GM18498 (cell line): ENCODE data around the gene MIEF2.

Experiments
- ATAC-seq: cut with Tn5 transposase; IDR thresholded peaks from one replicate; pipeline ENCODE4 v1.9.1; 2021; ENCODE audit warnings: mild to moderate bottlenecking, moderate library complexity; ENCODE audit not compliant: unreplicated experiment

Gene MIEF2

DNA sequence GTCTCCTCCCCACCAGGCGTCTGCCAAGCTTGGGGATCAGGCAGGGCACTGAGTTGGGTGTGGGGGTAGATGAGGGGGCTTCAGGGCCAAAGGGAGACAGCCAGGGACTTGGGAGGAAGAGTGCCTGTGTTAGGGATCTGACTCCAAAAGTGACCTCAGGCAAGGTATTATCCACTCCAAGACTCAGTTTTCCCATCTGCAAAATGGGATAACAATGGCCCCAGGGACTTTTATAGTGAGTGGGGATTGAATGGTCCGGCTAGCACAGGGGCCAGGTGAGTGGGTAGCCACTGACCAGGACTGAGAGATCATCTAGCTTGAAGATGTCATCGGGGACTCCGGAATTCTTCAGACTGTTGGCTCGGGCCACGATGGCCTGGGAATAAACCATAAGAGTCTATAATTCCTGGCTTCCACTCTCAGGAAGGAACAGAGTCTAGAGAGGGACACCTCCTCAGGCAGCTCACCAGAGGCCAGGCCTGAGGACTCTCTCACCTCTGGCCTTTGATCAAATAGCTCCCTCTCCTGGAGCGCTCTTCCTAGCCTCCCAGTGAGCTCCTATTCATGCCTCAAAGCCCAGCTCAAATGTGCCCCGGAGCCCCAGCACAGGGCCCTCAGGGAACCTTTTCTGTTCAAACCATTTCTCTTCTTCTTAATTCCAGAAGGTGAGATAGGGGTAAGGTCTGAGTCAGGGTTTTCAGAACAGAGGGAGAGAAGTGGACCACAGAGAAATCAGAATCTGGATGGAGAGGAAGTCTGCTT, 5.4 kb upstream of the MIEF2 start:
- no peak for ATAC-seq

GRCh38 chr17:18256351-18256750, 4.1 kb upstream of the MIEF2 start:
- no peak for ATAC-seq

DNA sequence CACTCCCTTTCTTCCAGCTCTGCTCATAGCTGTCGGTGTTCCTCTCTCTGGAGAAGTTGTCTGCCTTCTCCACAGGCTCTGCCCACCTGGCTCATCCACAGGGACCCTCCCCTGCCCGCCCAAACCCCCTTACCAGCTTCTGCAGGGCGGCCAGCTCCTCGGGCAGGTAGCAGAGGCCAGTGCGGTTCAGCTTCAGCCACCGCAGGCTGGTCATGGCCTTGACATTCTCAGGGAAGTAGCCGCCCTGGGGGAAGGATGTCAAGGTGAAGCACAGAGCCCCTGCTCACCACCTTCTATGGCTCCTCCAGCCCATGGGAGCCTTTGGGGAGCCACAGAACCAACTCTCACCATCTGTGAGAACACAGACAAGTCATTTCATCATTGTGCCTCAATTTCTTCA, 3.7 kb upstream of the MIEF2 start:
- no peak for ATAC-seq

DNA sequence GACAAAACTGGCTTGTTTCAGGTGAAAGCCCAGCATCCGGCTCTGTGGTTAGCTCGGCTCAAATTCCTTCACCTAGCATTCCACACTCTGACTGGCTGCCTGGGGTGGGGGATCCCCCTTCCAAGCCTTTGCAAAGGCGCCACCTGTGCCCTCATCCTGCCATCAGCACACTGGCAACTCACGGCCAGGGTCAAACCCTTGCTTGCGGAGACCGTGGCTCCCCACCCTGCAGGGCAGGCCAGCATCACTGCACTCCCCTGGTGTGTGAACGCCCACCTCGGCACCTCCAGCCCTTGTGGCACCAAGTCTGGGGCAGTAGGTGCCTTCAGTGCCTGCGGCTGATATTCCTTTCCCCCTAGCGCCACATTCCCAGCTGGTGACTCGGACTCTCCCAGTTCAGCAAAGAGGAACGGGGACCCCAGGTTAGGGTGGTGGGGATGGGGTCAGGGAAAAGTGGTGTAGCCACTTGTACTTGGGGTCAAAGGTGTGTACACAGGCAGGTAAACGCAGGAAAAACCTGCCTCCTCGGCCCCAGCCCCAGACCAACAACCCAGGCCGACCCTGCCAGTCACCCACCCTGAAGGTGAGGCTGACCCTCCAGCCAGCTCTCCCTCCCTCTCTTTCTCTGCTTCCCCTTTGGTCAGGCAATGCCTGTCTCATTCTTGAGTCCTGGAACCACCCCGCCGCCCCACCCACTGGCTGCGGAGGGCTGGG, 3.0 kb upstream of the MIEF2 start:
- ATAC-seq, result peak; percentile 3

DNA sequence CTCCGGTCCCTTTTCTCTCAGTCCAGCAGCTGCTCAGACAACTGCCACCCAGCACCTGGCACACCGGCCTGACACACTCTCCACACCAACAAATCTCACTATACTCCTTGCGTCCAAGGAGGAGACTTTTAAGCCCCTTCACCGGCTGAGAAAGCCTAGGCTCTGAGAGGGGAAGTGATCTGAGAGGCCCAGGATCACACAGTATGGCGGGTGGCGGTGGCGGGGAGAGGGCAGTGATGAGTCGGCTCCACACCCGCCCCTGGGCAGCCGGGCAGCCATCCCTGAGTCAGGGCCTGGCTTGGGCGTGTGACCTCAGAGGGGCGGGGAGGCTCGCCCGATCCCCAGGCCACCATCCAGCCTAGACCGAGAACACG, 2.5 kb upstream of the MIEF2 start:
- peak; percentile 30 for ATAC-seq

DNA sequence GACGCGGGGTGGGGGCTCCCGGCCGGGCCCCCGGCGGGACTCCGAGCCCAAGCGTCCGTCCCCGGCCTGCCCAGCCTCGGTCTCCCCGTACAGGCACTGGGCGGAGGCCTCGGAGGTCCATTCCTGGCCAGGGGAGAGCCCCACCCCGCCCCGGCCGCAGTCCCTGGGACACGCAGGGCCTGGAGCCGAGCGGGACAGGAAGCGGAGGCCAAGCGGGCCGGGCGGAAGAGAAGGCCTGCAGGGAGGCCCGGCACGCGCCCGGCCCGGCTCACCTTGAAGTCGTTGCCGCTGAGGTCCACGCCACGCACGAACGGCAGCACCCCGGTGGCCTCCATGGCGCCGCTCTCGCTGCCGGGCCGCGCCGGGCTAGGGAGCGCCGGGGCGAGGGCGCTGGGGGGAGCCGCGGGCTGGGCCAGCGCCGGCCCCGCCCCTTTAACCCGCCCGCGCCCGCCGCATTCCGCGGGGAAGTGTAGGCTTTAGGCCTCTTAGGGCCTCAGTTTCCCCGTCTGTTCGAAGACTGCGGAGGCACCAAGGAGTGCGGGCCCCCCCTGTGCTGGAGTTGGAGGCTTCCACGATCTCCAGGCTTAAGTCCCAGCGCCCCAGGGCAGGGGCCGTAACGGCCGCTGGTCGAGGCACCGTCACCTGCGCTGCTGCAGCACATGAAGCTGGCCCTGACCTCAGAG, 2.0 kb upstream of the MIEF2 start, which contains the start of gene FLII:
FLII (minus strand) TSS at position 383 of the 683 bp plus-strand sequence; CDS start at position 335, 48 bp downstream.
- ATAC-seq, result peak; percentile 42

GRCh38 chr17:18259621-18260331, 686 bp upstream of the MIEF2 start:
- ATAC-seq, result no peak

DNA sequence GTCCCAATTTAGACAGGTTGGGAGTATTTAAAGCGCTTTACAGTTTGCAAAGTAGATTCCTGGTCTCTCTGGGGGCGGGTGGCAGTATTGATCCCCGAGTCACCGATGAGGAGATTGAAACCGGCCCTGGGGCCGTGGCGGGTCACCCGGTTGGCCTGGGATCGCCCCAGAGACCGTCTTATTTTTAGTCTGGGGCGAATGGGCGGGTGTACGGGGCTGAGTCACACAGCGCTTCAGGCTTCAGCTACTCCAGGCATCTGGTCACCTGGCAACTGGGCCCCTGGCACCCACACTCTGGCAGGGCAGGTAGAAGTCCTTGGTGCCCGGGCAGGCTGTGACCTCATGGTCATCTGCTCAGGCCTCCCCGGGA, 669 bp downstream of the MIEF2 start:
- peak; percentile 9 for ATAC-seq

GRCh38 chr17:18261659-18262058, 1.2 kb downstream of the MIEF2 start:
- no peak for ATAC-seq

- no peak for ATAC-seq
These were observed 1.6 kb downstream of the MIEF2 start for GRCh38 chr17:18262111-18262510.

DNA sequence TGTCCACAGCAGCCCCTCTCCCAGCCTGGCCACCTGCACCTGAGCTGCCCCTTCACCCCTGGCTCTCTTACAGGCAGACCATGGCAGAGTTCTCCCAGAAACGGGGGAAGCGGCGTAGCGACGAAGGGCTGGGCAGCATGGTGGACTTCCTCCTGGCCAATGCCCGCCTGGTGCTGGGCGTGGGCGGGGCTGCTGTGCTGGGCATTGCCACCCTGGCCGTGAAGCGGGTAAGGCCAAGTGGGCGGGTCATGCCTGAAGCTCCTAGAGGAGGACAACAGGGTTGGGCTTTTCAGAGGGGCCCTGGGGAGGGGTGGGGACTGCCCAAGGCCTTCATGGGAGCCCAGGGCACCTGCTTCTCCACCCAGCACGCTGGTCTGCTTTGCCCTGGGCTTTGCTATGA, 2.2 kb downstream of the MIEF2 start:
- no peak for ATAC-seq

DNA sequence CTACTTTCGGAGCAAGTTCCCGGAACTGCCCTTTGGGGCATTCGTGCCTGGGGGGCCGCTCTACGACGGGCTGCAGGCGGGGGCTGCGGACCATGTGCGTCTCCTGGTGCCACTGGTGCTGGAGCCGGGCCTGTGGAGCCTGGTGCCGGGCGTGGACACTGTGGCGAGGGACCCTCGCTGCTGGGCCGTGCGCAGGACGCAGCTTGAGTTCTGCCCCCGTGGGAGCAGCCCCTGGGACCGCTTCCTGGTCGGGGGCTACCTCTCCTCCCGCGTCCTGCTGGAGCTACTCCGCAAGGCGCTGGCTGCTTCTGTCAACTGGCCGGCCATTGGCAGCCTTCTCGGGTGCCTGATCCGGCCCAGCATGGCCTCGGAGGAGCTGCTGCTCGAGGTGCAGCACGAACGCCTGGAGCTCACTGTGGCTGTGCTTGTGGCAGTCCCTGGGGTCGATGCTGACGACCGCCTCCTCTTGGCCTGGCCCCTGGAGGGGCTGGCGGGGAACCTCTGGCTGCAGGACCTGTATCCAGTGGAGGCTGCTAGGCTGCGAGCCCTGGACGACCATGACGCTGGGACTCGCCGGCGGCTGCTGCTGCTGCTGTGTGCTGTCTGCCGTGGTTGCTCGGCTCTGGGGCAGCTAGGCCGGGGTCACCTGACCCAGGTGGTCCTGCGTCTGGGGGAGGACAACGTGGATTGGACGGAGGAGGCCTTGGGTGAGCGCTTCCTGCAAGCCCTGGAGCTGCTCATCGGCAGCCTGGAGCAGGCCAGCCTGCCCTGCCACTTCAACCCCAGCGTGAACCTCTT, 3.6 kb downstream of the MIEF2 start:
- ATAC-seq, result no peak

GRCh38 chr17:18267366-18267765, 6.9 kb downstream of the MIEF2 start:
- no peak for ATAC-seq

DNA sequence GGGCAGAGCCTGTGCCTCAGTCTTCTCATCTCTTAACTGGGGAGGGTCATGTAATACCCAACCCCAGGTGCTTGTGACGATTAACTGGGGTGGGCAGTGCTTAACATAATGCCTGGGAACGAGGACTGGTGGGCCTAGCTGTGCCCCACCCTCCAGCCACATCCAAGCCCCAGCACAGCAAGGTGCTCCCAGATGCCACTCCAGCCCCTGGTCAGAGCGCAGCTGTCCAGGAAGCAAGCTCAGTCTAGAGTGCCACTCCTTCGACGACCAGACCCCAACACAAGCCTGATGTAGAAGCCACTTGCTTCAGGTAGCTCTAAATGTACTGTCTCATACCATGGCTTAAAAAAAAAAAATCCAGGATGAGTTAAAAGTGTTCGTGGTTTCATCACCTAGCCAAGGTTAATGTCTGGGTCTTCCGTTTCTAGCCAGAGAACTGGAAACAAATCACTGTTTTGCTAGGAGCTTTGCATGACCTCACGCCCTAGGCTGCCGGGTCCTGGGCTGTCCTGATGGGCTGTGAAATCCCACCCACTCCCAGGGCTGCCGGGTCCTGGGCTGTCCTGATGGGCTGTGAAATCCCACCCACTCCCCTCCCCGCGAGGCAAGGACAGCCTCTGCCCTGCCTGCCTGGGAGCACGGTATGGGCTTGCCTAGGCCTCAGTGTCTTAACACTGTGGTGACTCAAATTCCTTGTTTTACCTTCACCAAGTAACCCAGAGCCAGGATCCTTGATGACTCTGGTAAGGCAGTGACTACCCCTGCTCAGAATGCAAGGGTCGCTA, 7.7 kb downstream of the MIEF2 start:
- ATAC-seq, result no peak

GRCh38 chr17:18270046-18270931, 9.8 kb downstream of the MIEF2 start:
- ATAC-seq, result no peak

DNA sequence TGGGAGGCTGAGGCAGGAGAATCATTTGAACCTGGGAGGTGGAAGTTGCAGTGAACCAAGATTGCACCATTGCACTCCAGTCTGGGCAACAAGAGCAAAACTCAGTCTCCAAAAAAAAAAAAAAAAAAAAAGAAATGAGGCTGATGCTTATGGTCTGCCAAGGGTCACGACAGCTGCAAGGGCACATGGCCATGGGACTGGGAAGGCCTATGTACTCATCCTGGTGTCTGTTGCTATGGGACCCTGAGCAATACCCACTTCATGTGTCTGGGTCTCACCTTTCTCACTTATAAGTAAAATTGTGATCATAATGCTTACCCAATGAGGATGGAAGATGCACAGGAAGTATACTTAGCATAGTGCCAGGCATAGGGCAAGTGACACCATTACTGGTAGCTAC, 16.6 kb downstream of the MIEF2 start:
- ATAC-seq, result no peak

GRCh38 chr17:18278867-18279266, 18.4 kb downstream of the MIEF2 start:
- ATAC-seq, result no peak

GRCh38 chr17:18280249-18280648, 19.8 kb downstream of the MIEF2 start:
- no peak for ATAC-seq
